Measurements from ENCODE around the gene CABLES1. TPM values are rescaled to one million over a fixed set of nuclear protein-coding genes. Genes with fewer than 3 reads are reported as not detected.

The CABLES1 gene
- total and polyA plus RNA-seq, 2 of the 4 experiments (the other 2 are of a cell fraction), result 4.7 to 5.7 TPM

- H3K4me2 ChIP-seq (ENCODE audit: low read depth, low read length), result no peak overlapping the region
- 97% methylated on average over 9 of the region's 17 CpGs; no CpG with 5 or more reads in 1 of the 2 experiments for WGBS, 2 experiments (ENCODE audit: extremely low coverage in 2 of 2, insufficient read length in 1 of 2)
- intact Hi-C loops (cut with micrococcal nuclease), result no loop called here
- no peak overlapping the region for H3K23ac ChIP-seq (ENCODE audit: low read depth, low read length)
- no peak overlapping the region for H4K8ac ChIP-seq (ENCODE audit: low read depth in 2 of 2, low read length in 2 of 2)
- no peak overlapping the region for H2BK5ac ChIP-seq (ENCODE audit: low read depth, low read length, poor library complexity, severe bottlenecking)
- H2AK9ac ChIP-seq (replicated peaks; ENCODE audit: low read depth, low read length, poor library complexity), result peak overlapping the region; percentile 15
- H4K5ac ChIP-seq (ENCODE audit: low read depth, low read length), result no peak overlapping the region
- H4K91ac ChIP-seq (ENCODE audit: insufficient read depth, low read depth, low read length), result no peak overlapping the region
- no peak overlapping the region for H2BK120ac ChIP-seq (ENCODE audit: low read depth, low read length)
- no peak overlapping the region for H3K27ac ChIP-seq (ENCODE audit: insufficient read depth, low read length)
- H3K56ac ChIP-seq (ENCODE audit: extremely low read depth, insufficient read depth, low read length), result no peak overlapping the region
- H3K79me1 ChIP-seq (ENCODE audit: low read depth in 1 of 2, low read length in 2 of 2), result no peaks in the 10 kb centered on the region
- H3K9ac ChIP-seq (ENCODE audit: low read depth, low read length), result no peak overlapping the region
- no peak overlapping the region for H2BK15ac ChIP-seq (ENCODE audit: low read depth, low read length)
- H3K4me3 ChIP-seq (ENCODE audit: insufficient read depth, low read depth, low read length), result no peak overlapping the region
- ChIA-PET CTCF (no interaction called here), POLR2A (ENCODE audit: unreplicated experiment) (no interaction called here)
- H3K4ac ChIP-seq (ENCODE audit: low read depth, low read length), result peak overlapping the region; percentile 27; the same call in 1 of the 2 replicates
- ATAC-seq (ENCODE audit: low read depth), result no peak
- no peaks in the 10 kb centered on the region for H3K27me3 ChIP-seq (ENCODE audit: control insufficient read depth, insufficient read depth, low read length)
- H3K9me3 ChIP-seq (ENCODE audit: control insufficient read depth, insufficient read depth, low read length), result peaks cover 11% of the 10 kb centered on the region
- no peak overlapping the region for H2BK20ac ChIP-seq (ENCODE audit: low read depth, low read length)
- peaks cover 2% of the 10 kb centered on the region; the same call in 1 of the 2 replicates for H3K4me1 ChIP-seq (ENCODE audit: control insufficient read depth, insufficient read depth, low read length)
- no peak overlapping the region for H3K14ac ChIP-seq (replicated peaks; ENCODE audit: low read depth, low read length)
- H3K9me1 ChIP-seq (ENCODE audit: insufficient read depth, low read length), result peaks cover 3% of the 10 kb centered on the region; the same call in 1 of the 2 replicates
- H2AFZ ChIP-seq (replicated peaks; ENCODE audit: low read length, poor library complexity), result peak overlapping the region; percentile 21
- no peaks in the 10 kb centered on the region for H4K20me1 ChIP-seq (ENCODE audit: insufficient read depth, low read length)
- no peaks in the 10 kb centered on the region for H3K36me3 ChIP-seq (ENCODE audit: control insufficient read depth, insufficient read depth, low read length)
- no peak overlapping the region for H2AK5ac ChIP-seq (ENCODE audit: low read depth, low read length)
- H3K18ac ChIP-seq (ENCODE audit: low read depth, low read length), result no peak overlapping the region
- in situ Hi-C loops (cut with MboI; ENCODE audit: low sequenced_read_pairs), result no loop called here
- dilution Hi-C loops (cut with HindIII; ENCODE audit: low sequenced_read_pairs, unreplicated experiment), result no loop called here
- no peak for DNase-seq
- BruUV-seq (replicated peaks), result no TSS peak
- TF ChIP-seq MAZ (IDR thresholded peaks at IDR 0.05; ENCODE audit: borderline replicate concordance, low read depth, low read length), result no peak
- TF ChIP-seq ELK1 (IDR thresholded peaks at IDR 0.05; ENCODE audit: borderline replicate concordance, low read depth, low read length), result no peak
- no peak for TF ChIP-seq RCOR1 (IDR thresholded peaks at IDR 0.05; ENCODE audit: insufficient replicate concordance, low read length)
- no peak for TF ChIP-seq MAFK (IDR thresholded peaks at IDR 0.05; ENCODE audit: low read depth, low read length)
- no peak for TF ChIP-seq CEBPB (IDR thresholded peaks at IDR 0.05; ENCODE audit: low read depth, low read length)
- TF ChIP-seq POLR2A (IDR thresholded peaks at IDR 0.05; ENCODE audit: low read depth, low read length), result no peak
- no peak for TF ChIP-seq CHD1 (IDR thresholded peaks at IDR 0.05; ENCODE audit: low read depth, low read length)
- no peak for TF ChIP-seq SMC3 (IDR thresholded peaks at IDR 0.05; ENCODE audit: low read depth, low read length)
- no peak for TF ChIP-seq RFX5 (IDR thresholded peaks at IDR 0.05; ENCODE audit: low read depth, low read length)
- no peak for TF ChIP-seq RAD21 (IDR thresholded peaks at IDR 0.05; ENCODE audit: low read length)
- TF ChIP-seq FOS (IDR thresholded peaks at IDR 0.05; ENCODE audit: low read depth, low read length), result no peak
- no peak for TF ChIP-seq BHLHE40 (IDR thresholded peaks at IDR 0.05; ENCODE audit: low read depth, low read length)
- no peak for TF ChIP-seq MXI1 (IDR thresholded peaks at IDR 0.05; ENCODE audit: borderline replicate concordance, low read depth, low read length)
- TF ChIP-seq CTCF (conservative IDR thresholded peaks at IDR 0.05; ENCODE audit: low read depth, low read length), result no peak
- TF ChIP-seq USF2 (IDR thresholded peaks at IDR 0.05; ENCODE audit: low read depth, low read length), result no peak
Measured at GRCh38 chr18:23274638-23275482, 139.6 kb downstream of the CABLES1 start.
